ENCODE results near the gene OTOP3. TPM values are rescaled to one million over a fixed set of nuclear protein-coding genes. Genes with fewer than 3 reads are reported as not detected.

Gene OTOP3
- total RNA-seq, 1 experiment from 2014 or later: not detected

GRCh38 chr17:74986206-74986576, 50.5 kb downstream of the OTOP3 start:
- intact Hi-C loops (cut with micrococcal nuclease; ENCODE audit: unreplicated experiment): no loop called here
- H2AFZ ChIP-seq: no peak overlapping the region
- TF ChIP-seq EZH2 (IDR thresholded peaks at IDR 0.05; ENCODE audit: low read depth) (no peak), CTCF (conservative IDR thresholded peaks at IDR 0.05) (no peak)
- H3K9me2 ChIP-seq (ENCODE audit: insufficient read depth): no peaks in the 10 kb centered on the region
- no peak for DNase-seq
- ChIA-PET POLR2A (ENCODE audit: unreplicated experiment) (no interaction called here), CTCF (no interaction called here)
- H3K79me2 ChIP-seq (ENCODE audit: low read depth): no peaks in the 10 kb centered on the region
- no peaks in the 10 kb centered on the region for H3K36me3 ChIP-seq (ENCODE audit: low read depth)
- no peak overlapping the region for H3K4me2 ChIP-seq
- peaks cover 31% of the 10 kb centered on the region for H3K4me1 ChIP-seq (replicated peaks; ENCODE audit: insufficient read depth)
- no TSS peak for BruUV-seq (replicated peaks)
- no peak overlapping the region for H3K27ac ChIP-seq
- peaks cover 30% of the 10 kb centered on the region; the same call in 1 of the 2 replicates for H3F3A ChIP-seq (ENCODE audit: insufficient read depth, low read depth)
- no peaks in the 10 kb centered on the region for H3K9me3 ChIP-seq (ENCODE audit: insufficient read depth, low read depth)
- H4K20me1 ChIP-seq (ENCODE audit: insufficient read depth): no peaks in the 10 kb centered on the region
- no peak overlapping the region for H3K4me3 ChIP-seq
- H3K27me3 ChIP-seq (ENCODE audit: insufficient read depth, low read depth): no peaks in the 10 kb centered on the region

GRCh38 chr17:74987418-74987908, 51.8 kb downstream of the OTOP3 start, which contains the start of gene CDR2L:
Gene CDR2L, plus strand, starts transcription at chr17:74987632. Its CDS starts 412 bp downstream, at chr17:74988044.
- BruUV-seq (replicated peaks): no TSS peak
- Histone ChIP-seq H3K27ac (no peak within 1 kb of the TSS), H3K79me2 (ENCODE audit: low read depth) (no peaks in the 10 kb centered on the region), H3K27me3 (ENCODE audit: insufficient read depth, low read depth) (no peaks in the 10 kb centered on the region), H3K4me2 (peak within 1 kb of the TSS; percentile 76), H3K36me3 (ENCODE audit: low read depth) (no peaks in the 10 kb centered on the region), H3K4me1 (replicated peaks; ENCODE audit: insufficient read depth) (peaks cover 39% of the 10 kb centered on the region), H3K9me3 (ENCODE audit: insufficient read depth, low read depth) (no peaks in the 10 kb centered on the region), H3F3A (ENCODE audit: insufficient read depth, low read depth) (peaks cover 35% of the 10 kb centered on the region; the same call in 1 of the 2 replicates), H2AFZ (peak within 1 kb of the TSS; percentile 71), H3K4me3 (peak within 1 kb of the TSS; percentile 84), H3K9me2 (ENCODE audit: insufficient read depth) (no peaks in the 10 kb centered on the region), H4K20me1 (ENCODE audit: insufficient read depth) (no peaks in the 10 kb centered on the region)
- ChIA-PET POLR2A (ENCODE audit: unreplicated experiment) (interaction anchor here (0.6 to 1.3 kb wide), 9 partner anchors 15 to 315 kb away, joined by 4 to 20 read pairs (median 5); partner anchors contain the start of genes HID1 and MRPL58), CTCF (interaction anchor here (0.6 to 2.1 kb wide), 2 partner anchors 20 to 26 kb away, joined by 3 to 9 read pairs; no protein-coding TSS in a partner anchor)
- peak; percentile 81 to 97 for DNase-seq
- intact Hi-C loops (cut with micrococcal nuclease; ENCODE audit: unreplicated experiment): no loop called here
- TF ChIP-seq CTCF (conservative IDR thresholded peaks at IDR 0.05) (no peak), EZH2 (IDR thresholded peaks at IDR 0.05; ENCODE audit: low read depth) (no peak)

GRCh38 chr17:74987909-74988711, 52.4 kb downstream of the OTOP3 start:
- BruUV-seq (replicated peaks): TSS peak; percentile 49
- intact Hi-C loops (cut with micrococcal nuclease; ENCODE audit: unreplicated experiment): no loop called here
- H3F3A ChIP-seq (ENCODE audit: insufficient read depth, low read depth): peaks cover 38% of the 10 kb centered on the region; the same call in 1 of the 2 replicates
- H3K4me2 ChIP-seq: peak overlapping the region; percentile 76
- no peaks in the 10 kb centered on the region for H3K9me3 ChIP-seq (ENCODE audit: insufficient read depth, low read depth)
- CTCF ChIA-PET: interaction anchor here (0.6 to 2.1 kb wide), 5 partner anchors 16 to 743 kb away, joined by 3 to 9 read pairs (median 6); partner anchors contain the start of gene HID1
- no peaks in the 10 kb centered on the region for H3K79me2 ChIP-seq (ENCODE audit: low read depth)
- DNase-seq: peak in 1 of 2 experiments; percentile 74
- TF ChIP-seq CTCF (conservative IDR thresholded peaks at IDR 0.05) (no peak; the same call in 1 of the 2 replicates), EZH2 (IDR thresholded peaks at IDR 0.05; ENCODE audit: low read depth) (no peak)
- H3K36me3 ChIP-seq (ENCODE audit: low read depth): no peaks in the 10 kb centered on the region
- no peaks in the 10 kb centered on the region for H3K27me3 ChIP-seq (ENCODE audit: insufficient read depth, low read depth)
- no peaks in the 10 kb centered on the region for H3K9me2 ChIP-seq (ENCODE audit: insufficient read depth)
- H3K27ac ChIP-seq: no peak overlapping the region
- peak overlapping the region; percentile 71 for H2AFZ ChIP-seq
- H3K4me1 ChIP-seq (replicated peaks; ENCODE audit: insufficient read depth): peaks cover 45% of the 10 kb centered on the region
- no peaks in the 10 kb centered on the region for H4K20me1 ChIP-seq (ENCODE audit: insufficient read depth)
- H3K4me3 ChIP-seq: peak overlapping the region; percentile 84
- POLR2A ChIA-PET (ENCODE audit: unreplicated experiment): interaction anchor here (0.6 to 1.3 kb wide), 5 partner anchors 16 to 167 kb away, joined by 4 to 10 read pairs (median 5); partner anchors contain the start of genes HID1 and MRPL58
